K562 (cell line): ENCODE results near the gene TBX1. TPM values are rescaled to one million over a fixed set of nuclear protein-coding genes. Genes with fewer than 3 reads are reported as not detected.

Experiments
- CBX5 ChIP-seq: IDR thresholded peaks from 2 replicates; pipeline ENCODE4 v1.6.1; 2014; ENCODE audit warnings: low read depth, borderline replicate concordance
- CREB3 ChIP-seq: fragments of 450-650 bp; conservative IDR thresholded peaks from 2 replicates; pipeline ENCODE4 v1.6.1; 2016; ENCODE audit warnings: missing genetic modification characterization, low read depth, mild to moderate bottlenecking, missing compliant biosample characterization, moderate library complexity
- E2F8 ChIP-seq: fragments of 450-650 bp; IDR thresholded peaks from 2 replicates; pipeline ENCODE4 v1.7.1; 2018; ENCODE audit warnings: mild to moderate bottlenecking, low read depth; ENCODE audit not compliant: partially characterized antibody
- GTF3C2 ChIP-seq: IDR thresholded peaks from 3 replicates; pipeline ENCODE4 v1.6.1; 2011; ENCODE audit warnings: borderline replicate concordance, mild to moderate bottlenecking, moderate library complexity; ENCODE audit not compliant: insufficient read length; ENCODE audit errors: extremely low read depth
- MAX ChIP-seq: sonication (generic); formaldehyde crosslinking; IDR thresholded peaks from 2 replicates; pipeline ENCODE4 v1.9.0; 2022; ENCODE audit warnings: mild to moderate bottlenecking, missing genetic modification reagents
- NFE2L1 ChIP-seq: fragments of 450-650 bp; IDR thresholded peaks from 2 replicates; pipeline ENCODE4 v1.6.1; 2016; ENCODE audit warnings: missing genetic modification characterization, low read depth, mild to moderate bottlenecking, missing compliant biosample characterization, moderate library complexity, borderline replicate concordance
- POLR2B ChIP-seq: fragments of 450-650 bp; IDR thresholded peaks from 2 replicates; pipeline ENCODE4 v1.6.1; 2018; ENCODE audit warnings: low read depth; ENCODE audit not compliant: partially characterized antibody
- POU5F1 ChIP-seq: fragments of 150-350 bp; IDR thresholded peaks from 2 replicates; pipeline ENCODE4 v1.6.1; 2014; ENCODE audit warnings: borderline replicate concordance, low read length, low read depth, mild to moderate bottlenecking; ENCODE audit not compliant: partially characterized antibody
- PTRF ChIP-seq: fragments of 450-650 bp; IDR thresholded peaks from 2 replicates; pipeline ENCODE4 v1.6.1; 2016; ENCODE audit warnings: mild to moderate bottlenecking, missing genetic modification characterization, missing compliant biosample characterization
- PTTG1 ChIP-seq: fragments of 450-650 bp; IDR thresholded peaks from 2 replicates; pipeline ENCODE4 v1.6.1; 2016; ENCODE audit warnings: low read depth, mild to moderate bottlenecking, missing genetic modification characterization, missing compliant biosample characterization
- RBM22 ChIP-seq: fragments of 200-400 bp; formaldehyde crosslinking; IDR thresholded peaks from 2 replicates; pipeline ENCODE4 v1.6.1; 2018; ENCODE audit warnings: low read length, low read depth; ENCODE audit not compliant: poor library complexity, severe bottlenecking
- YBX1 ChIP-seq: fragments of 450-650 bp; IDR thresholded peaks from 2 replicates; pipeline ENCODE4 v1.7.1; 2016; ENCODE audit warnings: mild to moderate bottlenecking
- ZHX1 ChIP-seq: fragments of 150-350 bp; conservative IDR thresholded peaks from 2 replicates; pipeline ENCODE4 v1.6.1; 2014; ENCODE audit warnings: low read length
- ZNF197 ChIP-seq: fragments of 200-800 bp; sonication (Bioruptor generic); IDR thresholded peaks from 2 replicates; pipeline ENCODE4 v1.6.1; 2016; ENCODE audit warnings: low read depth, missing genetic modification characterization, missing compliant biosample characterization
- ZNF431 ChIP-seq: sonication (generic); formaldehyde crosslinking; IDR thresholded peaks from 2 replicates; pipeline ENCODE4 v1.8.0; 2022; ENCODE audit warnings: mild to moderate bottlenecking, missing genetic modification reagents
- ZNF76 ChIP-seq: fragments of 250-450 bp; sonication (Bioruptor Pico); IDR thresholded peaks from 2 replicates; pipeline ENCODE4 v1.4.0; 2020; ENCODE audit warnings: mild to moderate bottlenecking, moderate library complexity, borderline replicate concordance
- polyA plus RNA-seq, 8 experiments: library from polyadenylated mRNA; depleted of rRNA in 4 of 8; stranded (reverse) in 5 of 8; unstranded in 3 of 8; fragments of >200 nt; fragmentation: Nextera tagmentation in 2 of 8; fragmentation: Illumina TruSeq in 1 of 8; extraction: Ambion mirVana in 2 of 8; extraction: Trizol in 1 of 8; gene quantifications; 2 replicates each; pipeline versions ENCODE4 v1.2.1 to v1.2.3, GENCODE V29; 2011 to 2014; ENCODE audit warnings: inconsistent platforms in 1 of 8, missing spikeins in 1 of 8
- total RNA-seq, 7 experiments: library from RNA; depleted of rRNA in 6 of 7; stranded (reverse); fragments of >200 nt in 6 of 7; fragmentation: Illumina TruSeq in 2 of 7; extraction: Trizol in 2 of 7; gene quantifications; 2 replicates each; pipeline versions ENCODE4 v1.2.1 to v1.2.3, GENCODE V29; 2011 to 2021; ENCODE audit warnings: low replicate concordance in 1 of 7

TBX1 gene
- total and polyA plus RNA-seq, 9 of the 15 experiments (the other 6 are each of a cell fraction or from before 2014, with no cell fraction given): 0.07 to 35.0 (median 3.9) TPM

- TF ChIP-seq ZHX1: no peak
- no peak for TF ChIP-seq ZNF197 (CRISPR knock-in tag)
- TF ChIP-seq ZNF76 (CRISPR knock-in tag): no peak
- TF ChIP-seq E2F8: no peak
- TF ChIP-seq YBX1: no peak
- TF ChIP-seq PTTG1 (tag): no peak
- no peak for TF ChIP-seq CBX5
- no peak for TF ChIP-seq POLR2B
- no peak for TF ChIP-seq MAX (CRISPR knock-in tag)
- TF ChIP-seq POU5F1: no peak
- no peak for TF ChIP-seq ZNF431 (CRISPR knock-in tag)
- TF ChIP-seq NFE2L1 (tag): no peak
- TF ChIP-seq CREB3: no peak
- TF ChIP-seq RBM22: no peak
- no peak for TF ChIP-seq GTF3C2
- peak; percentile 27; the same call in 1 of the 2 replicates for TF ChIP-seq PTRF (tag)
Measured at GRCh38 chr22:19774628-19775027, 14.1 kb downstream of the TBX1 start (continued).
